GM19452 (cell line): ENCODE results near the gene WDPCP.
"Not testable (repeated sequence)": the region's sequence is repeated elsewhere in the genome, so short reads cannot be mapped to it uniquely, and the experiment has no call there.

Experiments used
- ATAC-seq: cut with Tn5 transposase; IDR thresholded peaks from one replicate; pipeline ENCODE4 v1.9.1; 2021; ENCODE audit not compliant: unreplicated experiment

Gene WDPCP

DNA sequence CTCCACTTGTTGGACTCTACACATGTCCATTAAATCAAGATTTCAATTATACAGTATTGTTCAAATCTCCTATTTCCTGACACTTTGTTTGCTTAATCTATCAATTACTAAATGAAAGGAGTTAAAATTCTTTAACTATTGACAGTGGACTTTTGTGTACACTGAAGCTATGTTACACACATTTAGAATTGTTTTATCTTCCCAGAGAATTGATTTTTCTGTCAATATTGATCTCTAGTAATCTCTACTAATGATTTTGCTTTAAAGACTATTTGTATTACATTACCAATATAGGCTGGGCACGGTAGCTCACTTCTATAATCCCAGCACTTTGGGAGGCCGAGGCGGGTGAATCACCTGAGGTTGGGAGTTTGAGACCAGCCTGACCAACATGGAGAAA lies 215.7 kb downstream of the WDPCP start:
- ATAC-seq: no peak

DNA sequence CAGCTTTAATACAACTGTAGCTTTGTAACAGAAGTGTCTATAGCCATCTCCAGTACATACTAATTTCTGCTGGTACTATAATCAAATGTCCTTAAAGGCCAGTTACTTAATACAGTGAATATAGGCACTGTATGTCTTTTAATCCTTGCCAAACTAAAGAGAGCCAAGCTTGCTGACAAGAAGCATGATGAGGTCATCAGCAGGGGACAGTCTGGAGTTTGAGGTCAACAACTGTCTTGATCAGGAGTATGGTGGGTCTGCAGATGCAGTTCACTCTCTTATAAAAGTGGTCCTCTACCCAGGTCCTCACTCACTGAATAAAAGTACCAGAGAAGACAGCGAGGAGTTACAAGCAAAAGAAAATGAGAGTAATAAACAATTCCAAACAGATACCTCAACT lies 219.1 kb downstream of the WDPCP start:
- ATAC-seq: no peak

DNA sequence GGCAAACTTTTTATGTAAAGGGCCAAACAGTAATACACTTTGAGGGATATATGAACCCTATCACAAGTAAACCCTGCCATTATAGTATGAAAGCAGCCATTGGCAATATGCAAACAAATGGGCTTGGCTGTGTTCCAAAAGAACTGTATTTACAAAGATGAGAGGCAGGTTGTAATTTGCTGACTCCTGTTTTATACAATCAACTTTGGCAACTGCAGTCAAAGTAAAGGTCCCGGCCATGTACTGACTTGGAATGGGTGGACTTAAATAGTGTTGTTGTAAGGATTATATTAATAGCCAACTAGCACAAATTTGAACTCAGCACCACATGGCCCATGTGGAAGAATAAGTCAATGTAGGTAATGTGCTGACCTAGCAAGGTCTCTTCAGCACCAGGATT lies 223.4 kb downstream of the WDPCP start:
- ATAC-seq: no peak

DNA sequence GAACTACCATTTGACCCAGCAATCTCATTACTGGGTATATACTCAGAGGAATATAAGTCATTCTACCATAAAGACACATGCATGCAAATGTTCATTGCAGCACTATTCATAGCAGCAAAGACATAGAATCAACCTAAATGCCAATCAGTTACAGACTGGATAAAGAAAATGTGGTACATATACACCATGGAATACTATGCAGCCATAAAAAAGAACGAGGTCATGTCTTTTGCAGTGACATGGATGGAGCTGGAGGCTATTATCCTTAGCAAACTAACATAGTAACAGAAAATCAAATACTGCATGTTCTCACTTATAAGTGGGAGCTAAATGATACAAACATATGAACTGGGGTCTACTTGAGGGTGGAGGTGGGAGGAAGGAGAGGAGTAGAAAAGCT lies 230.6 kb downstream of the WDPCP start:
- ATAC-seq: not testable (repeated sequence)

DNA sequence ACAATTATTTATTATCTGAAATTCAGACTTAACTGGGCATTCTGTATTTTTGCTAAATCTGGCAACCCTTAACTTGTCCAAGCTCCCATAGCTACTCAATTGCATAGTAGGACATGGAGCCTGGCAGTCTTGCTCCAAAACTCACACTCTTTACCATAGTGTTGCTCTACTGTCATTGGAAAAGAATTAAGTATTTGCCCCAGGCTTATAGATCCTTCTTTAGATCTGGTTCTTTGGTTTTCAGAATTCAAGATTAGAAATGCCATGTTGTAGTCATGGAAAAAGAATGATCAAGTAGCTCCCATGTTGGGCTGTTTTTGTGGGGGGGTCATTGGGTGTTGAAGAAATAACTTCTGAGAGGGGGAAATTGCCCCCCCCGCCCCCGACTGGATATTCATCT lies 240.9 kb downstream of the WDPCP start:
- no peak for ATAC-seq

DNA sequence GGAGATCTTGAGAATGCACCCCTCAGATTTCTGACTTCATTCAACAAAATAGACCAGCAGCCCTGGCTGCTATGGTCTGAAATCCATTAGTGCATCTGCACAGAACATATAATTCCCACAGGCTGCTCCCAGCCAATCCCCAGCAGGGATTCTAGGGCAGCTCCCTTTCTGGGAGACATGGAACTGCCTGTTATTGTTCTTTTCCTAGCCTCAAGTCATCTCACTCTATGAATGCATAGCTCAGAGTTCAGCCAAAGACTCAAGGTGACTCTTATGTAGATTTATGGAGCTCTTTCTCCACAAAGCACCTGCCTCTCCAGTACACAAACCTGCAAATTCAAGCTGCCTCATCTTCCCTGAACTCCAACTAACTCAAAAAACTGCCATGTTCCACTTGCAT lies 241.9 kb downstream of the WDPCP start:
- no peak for ATAC-seq

DNA sequence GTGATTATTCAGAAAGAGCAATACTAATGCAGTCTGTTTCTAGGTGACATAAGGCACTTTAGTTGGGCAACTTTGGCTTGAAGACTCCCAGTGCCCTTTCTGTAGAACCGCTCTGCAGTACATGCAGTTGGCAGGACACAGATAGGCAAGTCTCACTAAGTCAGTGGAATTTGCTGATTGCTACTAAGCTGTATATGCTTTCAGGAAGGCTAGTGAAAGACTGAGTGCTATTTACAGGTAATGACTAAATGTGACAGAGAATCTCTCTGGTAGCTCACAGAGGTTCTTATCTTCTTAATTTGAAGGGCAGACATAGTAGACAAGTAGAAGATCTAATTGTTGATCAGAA lies 243.0 kb downstream of the WDPCP start:
- no peak for ATAC-seq

DNA sequence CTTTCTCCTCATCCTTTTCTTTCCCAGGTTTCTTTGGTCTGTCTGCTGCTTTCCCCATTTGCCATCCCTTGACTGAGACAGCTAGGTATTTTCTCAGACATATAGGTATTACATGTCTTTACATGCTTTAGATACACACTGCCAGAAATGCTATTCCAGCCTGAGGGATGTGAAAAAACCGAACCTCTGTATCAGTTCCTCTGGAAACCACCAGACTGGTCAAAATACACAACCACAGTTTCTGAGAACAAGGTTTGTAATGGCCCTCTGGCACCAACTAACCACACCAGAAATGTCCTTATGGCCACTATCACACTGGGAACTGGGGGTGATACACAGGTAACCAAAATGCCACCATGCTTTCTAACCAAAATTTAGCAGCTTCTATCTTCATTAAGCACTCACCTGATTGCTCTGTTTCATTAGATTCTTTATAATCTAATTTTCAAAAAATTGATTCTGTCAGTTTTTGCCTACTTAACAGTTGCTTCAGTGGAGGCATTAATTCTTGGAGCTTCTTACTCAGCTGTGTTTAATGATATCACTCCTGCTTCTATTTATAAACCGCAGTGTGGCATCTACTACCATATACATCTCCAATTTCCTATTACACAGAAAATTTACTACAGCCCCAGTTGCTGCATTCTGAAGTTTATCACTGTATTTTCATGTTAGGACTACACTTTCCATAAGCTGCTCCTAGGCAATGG lies 243.5 kb downstream of the WDPCP start:
- ATAC-seq: no peak

DNA sequence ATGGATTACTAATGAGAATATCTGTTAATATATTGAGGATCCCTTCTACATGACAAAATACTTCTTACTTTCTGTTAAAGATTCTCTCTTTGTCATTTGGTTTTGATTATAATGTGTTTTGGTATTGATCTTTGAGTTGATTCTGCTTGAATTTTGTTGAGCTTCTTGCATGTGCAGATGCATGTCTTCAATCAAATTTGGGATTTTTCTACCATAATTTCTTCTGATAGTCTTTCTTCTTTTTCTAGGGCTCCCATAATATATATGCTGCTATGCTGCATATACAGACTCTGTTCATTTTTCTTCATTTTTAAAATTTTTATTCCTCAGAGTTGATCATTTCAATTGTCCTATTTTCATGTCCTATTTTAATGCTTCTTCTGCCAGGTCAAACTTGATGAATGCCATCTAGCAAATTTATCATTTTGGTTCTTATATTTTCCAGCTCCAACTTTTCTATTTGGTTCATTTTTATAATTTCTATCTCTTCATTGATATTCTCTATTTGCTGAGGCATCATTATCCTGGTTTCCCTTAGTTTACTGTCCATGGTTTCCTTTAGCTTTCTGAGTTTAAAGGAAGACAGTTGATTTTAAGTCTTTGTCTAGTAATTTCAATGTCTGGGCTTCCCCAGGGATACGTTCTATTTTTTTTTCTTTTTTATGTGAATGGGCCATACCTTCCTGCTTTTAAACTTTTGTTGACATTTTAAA lies 244.7 kb downstream of the WDPCP start:
- ATAC-seq: no peak

DNA sequence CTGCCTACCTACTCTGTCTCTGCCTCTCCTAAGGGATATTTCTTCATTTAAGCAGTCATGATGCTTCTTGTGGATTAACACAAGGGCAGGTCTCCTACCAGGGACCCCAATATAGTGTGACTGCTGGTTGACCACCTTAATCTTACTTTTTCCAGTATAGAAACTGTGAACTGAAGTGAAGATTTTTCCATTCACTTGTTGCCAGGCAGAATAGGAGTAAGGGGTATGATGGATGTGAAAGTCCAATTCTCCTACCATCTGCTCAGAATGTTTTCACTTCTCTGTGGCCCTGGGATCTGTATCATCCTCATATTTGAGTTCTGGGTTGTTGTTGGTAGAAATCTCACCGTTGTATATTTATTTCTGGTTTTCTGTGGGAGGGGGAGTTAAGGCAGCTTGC lies 247.8 kb downstream of the WDPCP start:
- no peak for ATAC-seq

DNA sequence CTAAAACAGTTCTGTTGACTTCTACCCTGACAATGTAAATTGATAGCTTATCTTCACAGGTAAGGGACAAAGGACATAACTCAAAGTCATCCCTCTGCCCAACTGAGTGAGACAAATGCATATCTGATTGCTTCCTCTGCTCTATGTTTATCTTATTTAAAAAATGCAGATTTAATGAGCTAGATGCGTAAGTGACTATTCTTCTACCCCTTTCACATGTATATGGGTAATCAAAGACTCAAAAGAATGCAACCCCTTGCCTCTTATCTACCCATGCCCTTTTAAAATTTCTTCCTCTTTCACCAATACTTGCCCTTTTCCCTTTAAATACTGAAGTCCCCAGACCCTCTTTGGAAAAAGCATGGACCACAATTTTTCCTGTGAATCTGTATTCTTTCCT lies 253.4 kb downstream of the WDPCP start:
- ATAC-seq: no peak

DNA sequence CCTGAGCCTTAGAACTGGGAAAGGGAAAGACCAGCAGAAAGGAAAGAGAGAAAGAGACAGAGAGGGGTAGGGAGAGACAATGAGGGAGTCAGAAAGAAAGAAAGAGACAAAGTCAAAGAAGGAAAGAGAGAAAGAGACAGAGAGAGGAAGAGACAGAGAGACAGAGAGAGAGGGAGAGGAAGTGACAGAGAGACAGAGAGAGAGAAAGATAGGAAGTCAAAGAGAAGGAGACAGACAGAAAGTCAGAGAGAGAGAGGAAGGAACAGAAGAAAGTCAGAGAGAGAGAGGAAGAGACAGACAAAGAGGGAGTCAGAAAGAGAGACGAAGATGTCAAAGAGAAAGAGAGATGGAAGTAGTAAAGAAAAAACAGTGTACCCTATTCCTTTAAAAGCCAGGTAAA lies 261.8 kb downstream of the WDPCP start:
- ATAC-seq: no peak

DNA sequence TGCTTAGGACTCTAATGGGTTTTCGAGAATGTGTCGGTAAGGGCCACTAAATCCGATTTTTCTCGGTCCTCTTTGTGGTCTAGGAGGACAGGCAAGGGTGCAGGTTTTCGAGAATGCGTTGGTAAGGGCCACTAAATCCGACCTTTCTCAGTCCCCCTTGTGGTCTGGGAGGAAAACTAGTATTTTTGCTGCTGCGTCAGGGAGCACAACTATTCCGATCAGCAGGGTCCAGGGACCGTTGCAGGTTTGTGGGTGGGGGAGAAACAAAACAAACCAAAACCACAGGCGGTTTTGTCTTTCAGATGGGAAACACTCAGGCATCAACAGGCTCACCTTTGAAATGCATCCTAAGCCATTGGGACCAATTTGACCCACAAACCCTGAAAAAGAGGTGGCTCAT lies 264.6 kb downstream of the WDPCP start:
- not testable (repeated sequence) for ATAC-seq

DNA sequence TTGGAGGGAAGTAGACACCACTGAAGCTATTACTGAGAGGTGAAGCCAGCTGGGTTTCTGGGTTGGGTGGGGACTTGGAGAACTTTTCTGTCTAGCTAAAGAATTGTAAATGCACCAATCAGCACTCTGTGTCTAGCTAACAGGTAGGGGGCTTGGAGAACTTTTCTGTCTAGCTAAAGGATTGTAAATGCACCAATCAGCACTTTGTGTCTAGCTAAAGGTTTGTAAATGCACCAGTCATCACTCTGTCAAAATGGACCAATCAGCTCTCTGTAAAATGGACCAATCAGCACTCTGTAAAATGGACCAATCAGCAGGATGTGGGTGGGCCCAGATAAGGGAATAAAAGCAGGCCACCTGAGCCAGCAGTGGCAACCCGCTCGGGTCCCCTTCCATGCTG lies 266.3 kb downstream of the WDPCP start:
- ATAC-seq: not testable (repeated sequence)

DNA sequence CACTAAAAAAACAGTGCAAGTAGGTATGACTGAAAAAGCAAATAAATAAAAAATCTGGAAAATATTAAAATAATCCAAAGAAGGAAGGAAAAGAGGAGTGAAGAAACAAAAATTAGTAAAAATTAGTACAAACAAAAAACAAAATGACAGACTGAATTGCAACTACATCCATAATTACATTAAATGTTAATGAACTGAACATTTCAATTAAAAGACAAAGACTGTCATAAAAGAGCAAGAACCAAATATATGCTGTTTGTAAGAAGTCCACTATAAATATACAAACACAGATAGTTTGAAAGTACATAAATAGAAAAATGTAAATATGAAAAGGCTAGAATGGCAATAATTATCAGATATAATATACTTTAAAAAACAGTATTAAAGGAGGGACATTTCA lies 267.6 kb downstream of the WDPCP start:
- no peak for ATAC-seq

DNA sequence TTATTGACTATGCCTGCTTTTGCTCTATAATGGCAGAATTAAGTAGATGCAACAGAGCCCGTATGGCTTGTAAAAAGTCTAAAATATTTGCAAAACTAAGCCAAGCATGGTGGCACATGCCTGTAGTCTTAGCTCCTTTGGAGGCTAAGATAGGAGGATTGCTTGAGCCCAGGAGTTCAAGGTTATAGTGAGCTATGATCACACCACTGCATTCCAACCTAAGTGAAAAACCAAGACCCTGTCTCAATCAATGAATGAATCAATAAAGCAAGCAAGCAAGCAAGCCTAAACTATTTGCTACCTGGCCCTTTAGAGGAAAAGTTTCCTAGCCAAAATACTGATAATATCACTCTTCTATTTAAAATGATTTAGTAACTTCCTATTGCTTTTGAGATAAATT lies 277.7 kb downstream of the WDPCP start:
- no peak for ATAC-seq

DNA sequence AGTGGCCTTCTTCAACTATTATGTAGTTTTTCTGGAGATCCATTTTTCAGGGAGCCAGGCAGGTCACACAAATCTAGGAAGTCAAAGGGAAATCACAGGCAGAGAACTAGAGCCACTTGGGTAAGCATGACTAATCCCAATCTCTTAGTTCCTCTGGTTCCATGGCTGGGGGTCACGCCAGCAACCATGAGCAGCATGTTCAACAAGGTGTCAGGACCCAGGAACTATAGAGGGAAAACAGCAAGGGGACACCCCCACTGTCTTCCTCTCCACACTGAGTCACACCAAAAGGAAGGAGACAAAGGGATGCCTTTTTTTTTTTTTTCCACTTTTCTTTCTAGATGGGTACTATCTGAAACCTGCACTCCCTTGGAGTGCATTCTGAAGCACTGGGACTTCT lies 286.8 kb downstream of the WDPCP start:
- ATAC-seq: no peak

DNA sequence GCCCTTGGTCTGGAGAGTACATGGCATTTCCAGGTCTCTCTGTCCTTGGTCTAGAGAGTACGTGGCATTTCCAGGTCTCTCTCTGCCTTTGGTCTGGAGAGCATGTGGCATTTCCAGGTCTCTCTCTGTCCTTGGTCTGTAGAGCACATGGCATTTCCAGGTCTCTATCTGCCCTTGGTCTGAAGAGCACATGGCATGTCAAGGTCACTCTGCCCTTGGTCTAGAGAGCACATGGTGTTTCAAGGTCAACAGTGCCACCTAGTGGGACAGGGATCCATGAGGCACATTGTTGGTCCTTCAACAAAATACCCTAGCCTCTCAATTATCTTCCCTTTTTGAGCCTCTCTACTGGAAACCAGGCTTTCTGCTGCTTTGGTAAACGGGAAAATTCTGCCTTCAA lies 287.4 kb downstream of the WDPCP start:
- no peak for ATAC-seq

DNA sequence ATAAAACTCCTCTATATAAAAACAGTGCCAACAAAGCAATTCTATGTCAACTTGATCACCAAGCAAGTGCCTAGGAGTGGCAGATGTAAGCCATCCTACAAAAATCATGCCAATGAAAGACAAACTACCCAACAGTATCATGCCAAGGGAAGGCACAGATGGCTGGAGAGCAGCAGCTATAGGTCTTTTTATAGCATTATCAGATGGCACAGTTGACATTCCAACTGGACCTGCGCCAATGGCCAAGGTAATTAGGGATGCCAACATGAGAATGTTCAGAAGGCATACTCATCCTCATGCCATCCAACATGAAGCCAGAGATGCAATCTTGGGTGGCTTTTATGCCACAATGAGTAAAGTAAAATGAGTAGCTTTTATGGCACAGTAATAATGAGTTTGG lies 300.3 kb downstream of the WDPCP start:
- no peak for ATAC-seq

DNA sequence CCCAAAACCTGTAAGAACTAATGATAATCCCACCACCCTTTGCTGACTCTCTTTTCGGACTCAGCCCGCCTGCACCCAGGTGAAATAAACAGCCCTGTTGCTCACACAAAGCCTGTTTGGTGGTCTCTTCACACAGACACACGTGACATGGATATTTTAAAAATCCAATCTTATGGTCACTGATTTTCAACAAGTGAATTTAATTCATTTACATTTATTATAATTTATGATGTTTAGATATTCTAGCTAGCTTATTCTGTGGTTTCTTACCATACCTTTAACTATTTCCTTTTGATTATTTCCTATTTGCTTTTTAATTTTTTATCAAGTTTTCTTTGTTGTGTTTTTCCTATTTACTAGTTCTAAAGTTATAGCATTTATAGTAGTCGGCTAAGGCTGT lies 301.8 kb downstream of the WDPCP start:
- ATAC-seq: not testable (repeated sequence)

DNA sequence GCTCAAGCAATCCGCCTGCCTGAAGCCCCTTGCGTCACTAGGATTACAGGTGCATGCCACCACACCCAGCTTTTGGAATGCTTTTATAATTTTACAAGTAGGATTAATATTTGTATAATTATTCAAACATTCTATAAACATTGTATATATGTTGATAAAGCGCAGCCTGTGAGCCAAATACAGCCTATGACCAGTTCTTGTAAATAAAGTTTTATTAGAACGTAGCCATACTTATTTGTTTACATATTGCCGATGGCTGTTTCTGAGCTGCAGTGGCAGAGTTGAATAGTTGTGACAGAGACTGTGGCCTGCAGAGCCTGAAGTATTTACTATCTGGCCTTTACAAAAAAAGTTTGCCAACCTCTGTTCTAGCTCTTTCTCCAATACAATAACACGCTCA lies 305.0 kb downstream of the WDPCP start:
- no peak for ATAC-seq

DNA sequence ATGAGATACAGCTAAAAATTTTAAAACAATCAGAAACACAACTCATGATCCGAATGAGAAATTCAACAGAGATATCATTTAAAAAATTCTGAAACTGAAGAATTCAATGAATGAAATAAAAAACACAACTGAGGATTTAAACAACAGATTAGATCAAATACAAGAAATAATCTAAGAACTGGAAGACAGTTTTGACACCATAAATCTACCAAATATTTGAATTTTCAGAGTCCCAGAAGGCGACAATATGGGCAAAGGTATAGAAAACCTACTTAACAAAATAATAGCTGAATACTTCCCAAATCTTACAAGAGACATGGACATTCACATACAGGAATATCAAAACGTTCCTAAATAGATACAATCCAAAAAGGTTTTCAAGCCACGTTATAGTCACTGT lies 315.7 kb downstream of the WDPCP start:
- ATAC-seq: no peak

DNA sequence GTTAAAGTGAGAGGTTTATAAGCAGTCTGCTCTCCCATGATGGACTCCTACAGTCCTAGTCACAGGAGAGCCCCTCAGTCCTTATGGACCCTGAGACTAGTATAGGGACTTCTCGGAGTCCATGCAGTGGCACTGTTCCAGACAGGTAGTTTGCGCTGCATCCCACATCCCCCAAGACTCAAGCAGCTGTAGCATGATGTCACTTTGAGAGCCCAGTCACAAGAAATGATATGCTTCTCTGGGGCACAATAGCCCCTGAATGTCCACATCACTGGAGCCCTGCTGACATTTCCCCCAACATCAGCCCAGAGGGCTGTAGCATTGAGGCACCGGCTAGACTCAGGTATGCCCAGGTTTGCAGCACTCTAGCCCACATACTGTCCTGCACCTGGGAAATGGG lies 317.6 kb downstream of the WDPCP start:
- ATAC-seq: no peak
